NT2/D1 (cell line): ENCODE measurements around the gene ILRUN.

Experiments
- SUZ12 ChIP-seq: IDR thresholded peaks from 2 replicates; pipeline ENCODE4 v1.6.1; 2011; ENCODE audit not compliant: insufficient read length, insufficient read depth; ENCODE audit errors: extremely low read depth
- ZNF274 ChIP-seq: IDR thresholded peaks from 2 replicates; pipeline ENCODE4 v1.6.1; 2011; ENCODE audit warnings: mild to moderate bottlenecking, low read depth, low read length

- TF ChIP-seq SUZ12, result no peak
- TF ChIP-seq ZNF274, result no peak
These were observed at the start of gene ILRUN for GRCh38 chr6:34696739-34697543.
